GM12874 (cell line): ENCODE results near the gene OBSL1.

Experiments used
- TF ChIP-seq, protein P1 (sequence below): IDR thresholded peaks from 2 replicates; pipeline ENCODE4 v1.5.1; 2011; ENCODE audit warnings: low read depth, mild to moderate bottlenecking, control low read depth, low read length, moderate library complexity; ENCODE audit not compliant: insufficient read depth

OBSL1 gene

DNA sequence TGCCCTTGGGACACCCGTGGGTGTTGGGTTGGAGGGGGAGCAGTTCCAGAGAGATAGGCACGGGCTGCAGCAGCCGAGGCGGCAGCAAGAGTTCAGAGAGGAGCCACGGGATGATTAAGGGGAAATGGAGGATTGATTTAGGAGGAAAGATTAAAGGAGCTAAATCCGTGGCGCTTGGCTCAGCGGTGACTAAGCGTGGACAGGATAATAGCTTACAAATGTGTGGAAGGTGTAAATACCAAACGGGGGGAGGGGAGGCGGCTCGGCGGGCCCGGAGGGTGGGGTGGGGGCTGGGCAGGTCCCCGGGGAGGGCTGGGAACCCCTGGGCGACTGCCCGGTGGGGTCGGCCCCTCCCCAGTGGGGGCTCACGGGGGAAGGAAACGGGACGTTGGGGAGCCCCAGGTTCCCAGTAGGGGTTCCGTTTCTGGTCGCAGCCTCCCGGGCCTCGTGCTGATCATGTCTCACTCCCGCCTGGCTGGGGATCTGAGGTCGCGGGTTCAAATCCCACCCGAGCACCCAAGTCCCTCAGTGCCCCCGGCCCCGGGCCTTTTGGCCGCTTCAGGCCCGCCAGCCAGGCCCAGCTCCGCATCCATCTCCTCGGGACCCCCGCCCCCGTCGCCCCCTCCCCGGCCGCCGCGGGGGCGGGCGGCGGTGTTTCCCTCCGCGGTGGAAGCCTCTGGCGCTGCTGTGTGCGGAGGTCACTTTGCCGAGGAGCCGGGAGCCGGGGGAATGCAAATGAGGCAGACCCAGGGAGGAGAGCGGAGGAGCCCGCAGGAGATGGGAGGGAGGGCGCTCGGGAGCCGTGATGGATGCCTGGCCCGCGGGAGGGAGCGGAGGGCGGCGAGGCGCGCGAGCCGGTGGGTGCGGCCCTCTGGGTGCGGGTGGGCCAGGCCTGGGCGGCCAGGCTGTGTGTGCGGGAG is 49.0 kb downstream of the OBSL1 start:
- TF ChIP-seq, protein P1, sequence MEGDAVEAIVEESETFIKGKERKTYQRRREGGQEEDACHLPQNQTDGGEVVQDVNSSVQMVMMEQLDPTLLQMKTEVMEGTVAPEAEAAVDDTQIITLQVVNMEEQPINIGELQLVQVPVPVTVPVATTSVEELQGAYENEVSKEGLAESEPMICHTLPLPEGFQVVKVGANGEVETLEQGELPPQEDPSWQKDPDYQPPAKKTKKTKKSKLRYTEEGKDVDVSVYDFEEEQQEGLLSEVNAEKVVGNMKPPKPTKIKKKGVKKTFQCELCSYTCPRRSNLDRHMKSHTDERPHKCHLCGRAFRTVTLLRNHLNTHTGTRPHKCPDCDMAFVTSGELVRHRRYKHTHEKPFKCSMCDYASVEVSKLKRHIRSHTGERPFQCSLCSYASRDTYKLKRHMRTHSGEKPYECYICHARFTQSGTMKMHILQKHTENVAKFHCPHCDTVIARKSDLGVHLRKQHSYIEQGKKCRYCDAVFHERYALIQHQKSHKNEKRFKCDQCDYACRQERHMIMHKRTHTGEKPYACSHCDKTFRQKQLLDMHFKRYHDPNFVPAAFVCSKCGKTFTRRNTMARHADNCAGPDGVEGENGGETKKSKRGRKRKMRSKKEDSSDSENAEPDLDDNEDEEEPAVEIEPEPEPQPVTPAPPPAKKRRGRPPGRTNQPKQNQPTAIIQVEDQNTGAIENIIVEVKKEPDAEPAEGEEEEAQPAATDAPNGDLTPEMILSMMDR: no peak

DNA sequence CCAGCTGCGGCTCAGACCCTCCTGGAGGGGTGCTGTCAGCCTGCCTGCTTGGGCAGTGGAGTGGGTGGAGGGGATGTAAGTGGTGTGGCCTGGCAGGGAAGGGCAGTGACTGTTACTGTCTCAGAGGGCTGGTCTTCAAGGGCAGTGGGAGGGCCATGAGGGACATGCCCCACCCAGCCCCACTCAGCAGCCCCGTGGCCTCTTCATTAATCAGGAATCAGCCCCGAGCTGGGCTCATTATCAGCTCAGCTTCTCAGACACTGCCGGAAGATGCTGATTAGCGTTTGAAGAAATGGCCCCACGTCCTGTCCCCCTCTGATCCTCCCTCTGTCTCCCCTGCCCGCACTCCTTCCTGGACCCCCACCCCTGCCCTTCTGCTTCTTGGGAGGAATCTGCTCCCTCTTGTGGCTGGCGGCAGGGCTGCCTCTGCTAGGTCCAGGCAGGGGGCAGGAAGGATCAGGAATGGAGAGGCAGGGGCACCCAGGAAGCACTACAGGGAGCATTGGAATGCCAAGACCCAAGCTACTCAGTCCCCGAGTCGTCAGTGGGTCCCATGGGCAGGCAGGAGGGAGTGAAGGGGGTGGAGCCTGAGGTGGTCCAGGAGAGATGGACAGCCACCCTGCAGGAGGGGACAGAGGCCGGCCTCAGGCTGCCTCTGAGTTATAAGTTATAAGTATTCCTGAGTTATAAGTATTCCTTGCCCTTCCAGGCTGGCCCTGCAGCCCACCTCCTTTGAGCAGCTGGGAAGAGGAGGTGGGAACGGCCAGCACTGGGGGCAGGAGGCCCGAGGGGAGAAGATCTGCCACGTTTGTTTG is 50.1 kb downstream of the OBSL1 start:
- TF ChIP-seq, protein P1: peak; percentile 22; the same call in 1 of the 2 replicates

DNA sequence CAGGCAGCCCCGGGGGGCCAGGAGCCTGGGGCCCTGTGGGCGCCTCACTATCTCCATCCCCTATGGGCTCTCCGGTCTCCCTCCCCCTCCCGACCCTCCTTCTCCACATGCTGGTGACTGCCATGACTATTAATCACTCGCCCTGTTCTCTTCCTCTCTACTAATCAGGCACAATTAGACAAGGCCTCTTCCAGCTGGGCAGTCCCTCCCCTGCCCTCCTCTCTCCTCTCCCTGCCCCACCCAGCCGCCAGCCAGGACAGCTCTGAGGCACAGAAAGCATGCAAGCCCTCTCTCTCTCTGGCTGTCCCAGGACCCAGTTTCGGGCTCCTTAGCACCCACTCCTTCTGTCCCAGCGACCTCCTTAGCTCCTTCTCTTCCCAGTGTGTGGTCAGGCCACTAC is 51.3 kb downstream of the OBSL1 start:
- TF ChIP-seq, protein P1: no peak

DNA sequence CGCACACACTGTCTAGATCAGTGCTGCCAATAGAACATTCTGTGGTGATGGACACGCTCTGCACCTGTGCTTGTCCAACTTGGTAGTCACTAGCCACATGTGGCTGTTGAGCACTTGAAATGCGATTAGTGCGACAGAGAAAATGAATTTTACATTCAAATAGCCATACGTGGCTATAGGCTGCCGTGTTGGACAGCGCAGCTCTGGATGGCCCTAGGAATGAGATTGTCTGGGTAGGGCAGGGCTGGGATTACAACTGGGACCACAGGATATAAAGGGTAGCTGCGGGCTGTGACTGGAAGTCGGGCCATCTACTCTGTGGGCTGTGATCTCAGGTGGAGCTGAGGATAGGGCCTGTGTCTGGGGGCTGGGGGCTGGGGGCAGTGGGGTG is 51.8 kb downstream of the OBSL1 start:
- TF ChIP-seq, protein P1: no peak

DNA sequence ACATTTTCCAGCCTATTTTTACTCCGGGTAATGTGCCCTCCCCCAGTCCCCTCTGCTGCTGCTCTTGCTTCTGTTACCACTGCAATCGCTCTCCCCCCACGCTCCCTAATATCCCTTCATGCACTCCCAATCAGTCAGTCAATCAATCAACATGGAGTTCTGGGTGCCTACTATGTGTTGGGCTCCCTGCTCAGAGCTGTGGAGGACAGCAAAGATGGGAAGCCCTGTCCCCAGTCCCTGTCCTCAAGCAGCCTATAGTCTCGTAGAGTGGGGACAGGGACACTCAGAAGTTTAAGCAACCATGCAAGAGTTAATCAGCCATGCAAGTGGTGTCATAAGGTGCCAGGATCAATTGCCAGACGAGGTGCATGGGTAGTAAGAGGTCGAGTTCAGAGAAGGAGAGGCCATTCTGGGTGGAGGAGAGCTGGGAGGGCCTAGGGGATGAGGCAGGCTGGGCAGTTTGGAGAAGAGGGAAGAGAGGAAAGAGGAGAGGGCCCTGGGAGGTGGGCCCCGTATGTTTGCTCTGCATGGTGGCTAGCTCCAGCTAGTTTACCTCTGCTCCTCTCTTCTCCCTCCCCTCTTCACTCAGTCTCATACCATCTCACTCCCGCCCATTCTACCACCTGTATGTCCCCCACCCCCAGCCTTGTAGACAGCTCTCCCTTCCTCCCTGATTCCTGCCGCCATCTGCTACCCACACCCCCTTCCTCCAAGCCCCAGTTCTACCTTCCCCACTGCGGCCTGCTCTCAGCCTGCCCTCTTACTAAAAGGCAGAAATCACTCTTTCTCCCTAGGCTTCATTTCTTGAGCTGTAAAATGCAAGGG is 53.2 kb downstream of the OBSL1 start:
- TF ChIP-seq, protein P1: no peak

DNA sequence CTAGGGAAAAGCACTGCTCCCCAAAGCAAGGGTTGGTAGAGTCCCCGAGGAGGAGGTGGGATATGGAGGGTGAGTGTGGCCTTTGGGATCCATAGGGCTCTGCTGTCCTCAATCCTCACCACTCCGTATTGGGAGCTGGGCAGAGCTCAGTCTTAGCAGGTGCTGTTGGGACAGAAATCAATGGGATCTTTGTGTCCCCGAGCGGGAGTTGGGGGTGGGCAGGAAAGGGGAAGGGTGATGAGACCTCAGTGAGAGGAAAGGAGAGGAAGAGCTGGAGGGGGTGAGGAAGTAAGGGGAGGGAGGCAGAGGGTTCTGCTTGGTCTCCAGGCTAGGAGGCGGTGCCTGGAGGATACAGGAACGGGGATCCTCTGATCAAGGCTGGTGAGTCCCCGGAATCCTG is 54.5 kb downstream of the OBSL1 start:
- TF ChIP-seq, protein P1: no peak
